Hepatocyte (in vitro differentiated cells): Measurements from ENCODE around the gene CIAO3.

Experiments
- EZH2 ChIP-seq: fragments of 200-600 bp; sonication (generic); IDR thresholded peaks from 2 replicates; pipeline ENCODE4 v1.6.1; 2016; ENCODE audit warnings: antibody characterized with exemption, mild to moderate bottlenecking, borderline replicate concordance
- TF ChIP-seq, protein P1 (sequence below): fragments of 200-600 bp; sonication (generic); IDR thresholded peaks from 2 replicates; pipeline ENCODE4 v1.5.1; 2016; ENCODE audit warnings: antibody characterized with exemption, mild to moderate bottlenecking; ENCODE audit not compliant: poor library complexity

DNA sequence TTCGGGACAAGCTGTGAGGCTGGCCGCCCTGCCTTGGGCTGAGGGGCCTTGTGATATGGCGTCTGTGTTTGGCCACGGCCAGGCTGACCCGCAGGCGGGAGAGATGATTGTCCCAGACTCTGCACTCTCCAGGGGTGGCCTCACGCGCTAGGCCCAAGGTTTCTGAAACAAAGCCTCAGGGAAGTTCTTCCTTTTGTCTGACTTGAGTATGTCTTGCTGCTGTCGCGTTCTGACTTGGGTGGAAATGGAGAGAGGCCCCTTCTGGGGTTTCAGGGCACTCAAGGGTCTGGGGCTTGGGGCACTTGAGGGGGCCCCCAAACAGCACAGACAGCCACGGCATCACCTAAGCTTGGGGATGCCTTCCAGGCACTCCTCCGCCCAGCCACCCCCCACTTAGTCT lies 29.7 kb downstream of the CIAO3 start:
- TF ChIP-seq, protein P1, sequence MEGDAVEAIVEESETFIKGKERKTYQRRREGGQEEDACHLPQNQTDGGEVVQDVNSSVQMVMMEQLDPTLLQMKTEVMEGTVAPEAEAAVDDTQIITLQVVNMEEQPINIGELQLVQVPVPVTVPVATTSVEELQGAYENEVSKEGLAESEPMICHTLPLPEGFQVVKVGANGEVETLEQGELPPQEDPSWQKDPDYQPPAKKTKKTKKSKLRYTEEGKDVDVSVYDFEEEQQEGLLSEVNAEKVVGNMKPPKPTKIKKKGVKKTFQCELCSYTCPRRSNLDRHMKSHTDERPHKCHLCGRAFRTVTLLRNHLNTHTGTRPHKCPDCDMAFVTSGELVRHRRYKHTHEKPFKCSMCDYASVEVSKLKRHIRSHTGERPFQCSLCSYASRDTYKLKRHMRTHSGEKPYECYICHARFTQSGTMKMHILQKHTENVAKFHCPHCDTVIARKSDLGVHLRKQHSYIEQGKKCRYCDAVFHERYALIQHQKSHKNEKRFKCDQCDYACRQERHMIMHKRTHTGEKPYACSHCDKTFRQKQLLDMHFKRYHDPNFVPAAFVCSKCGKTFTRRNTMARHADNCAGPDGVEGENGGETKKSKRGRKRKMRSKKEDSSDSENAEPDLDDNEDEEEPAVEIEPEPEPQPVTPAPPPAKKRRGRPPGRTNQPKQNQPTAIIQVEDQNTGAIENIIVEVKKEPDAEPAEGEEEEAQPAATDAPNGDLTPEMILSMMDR = no peak
- no peak for TF ChIP-seq EZH2
